Effector memory CD4-positive, alpha-beta T cell (primary cell): ENCODE results near the gene PPIF.

ENCODE experiments used
- DNase-seq, 3 donors: peaks; one replicate each; pipeline ENCODE4 v3.0.0-alpha.2; 2020
- H3K27ac ChIP-seq: 2 replicates; pipeline ENCODE4 v1.7.0; 2013; ENCODE audit warnings: mild to moderate bottlenecking, low read length, moderate library complexity; ENCODE audit not compliant: insufficient read depth, poor library complexity, severe bottlenecking
- H3K27me3 ChIP-seq: replicated peaks from 2 replicates; pipeline ENCODE4 v1.7.0; 2013; ENCODE audit warnings: mild to moderate bottlenecking, low read length; ENCODE audit not compliant: insufficient read depth, control insufficient read depth, poor library complexity, severe bottlenecking
- H3K36me3 ChIP-seq: 2 replicates; pipeline ENCODE4 v1.7.0; 2013; ENCODE audit warnings: mild to moderate bottlenecking, low read length, moderate library complexity; ENCODE audit not compliant: control insufficient read depth, insufficient read depth
- H3K4me1 ChIP-seq: 2 replicates; pipeline ENCODE4 v1.7.0; 2013; ENCODE audit warnings: low read length, mild to moderate bottlenecking; ENCODE audit not compliant: control insufficient read depth, insufficient read depth, poor library complexity, severe bottlenecking
- H3K4me3 ChIP-seq: 2 replicates; pipeline ENCODE4 v1.7.0; 2013; ENCODE audit warnings: low read length, low read depth, mild to moderate bottlenecking; ENCODE audit not compliant: insufficient read depth, poor library complexity, severe bottlenecking
- H3K9me3 ChIP-seq: 2 replicates; pipeline ENCODE4 v1.7.0; 2013; ENCODE audit warnings: mild to moderate bottlenecking, low read length, moderate library complexity; ENCODE audit not compliant: control insufficient read depth

Gene PPIF

GRCh38 chr10:79321951-79322350 lies 25.3 kb upstream of the PPIF start:
- Histone ChIP-seq H3K27ac (peak overlapping the region; percentile 73), H3K36me3 (no peaks in the 10 kb centered on the region), H3K4me3 (no peak overlapping the region), H3K4me1 (peaks cover 48% of the 10 kb centered on the region), H3K27me3 (no peaks in the 10 kb centered on the region), H3K9me3 (no peaks in the 10 kb centered on the region)
- DNase-seq = no peak

GRCh38 chr10:79322616-79323543 lies 24.4 kb upstream of the PPIF start:
- H3K4me3 ChIP-seq = peak overlapping the region; percentile 10

GRCh38 chr10:79323602-79324001 lies 23.7 kb upstream of the PPIF start:
- Histone ChIP-seq H3K27me3 (no peaks in the 10 kb centered on the region), H3K27ac (no peak overlapping the region), H3K4me3 (no peak overlapping the region), H3K36me3 (no peaks in the 10 kb centered on the region), H3K4me1 (peaks cover 32% of the 10 kb centered on the region), H3K9me3 (no peaks in the 10 kb centered on the region)
- no peak for DNase-seq

More at GRCh38 chr10:79322616-79323543, 24.4 kb upstream of the PPIF start:
- H3K4me1 ChIP-seq = peaks cover 39% of the 10 kb centered on the region
- no peaks in the 10 kb centered on the region for H3K36me3 ChIP-seq
- no peaks in the 10 kb centered on the region for H3K9me3 ChIP-seq
- peak overlapping the region; percentile 73 for H3K27ac ChIP-seq
- peak; percentile 63 to 79 (median 63) for DNase-seq
- H3K27me3 ChIP-seq = no peaks in the 10 kb centered on the region

GRCh38 chr10:79324032-79324695 lies 23.1 kb upstream of the PPIF start:
- Histone ChIP-seq H3K27me3 (no peaks in the 10 kb centered on the region), H3K4me1 (peaks cover 29% of the 10 kb centered on the region), H3K4me3 (no peak overlapping the region), H3K9me3 (no peaks in the 10 kb centered on the region), H3K36me3 (no peaks in the 10 kb centered on the region), H3K27ac (no peak overlapping the region)
- DNase-seq = no peak

GRCh38 chr10:79326361-79327089 lies 20.7 kb upstream of the PPIF start:
- DNase-seq = no peak
- H3K9me3 ChIP-seq = no peaks in the 10 kb centered on the region
- H3K27ac ChIP-seq = no peak overlapping the region
- H3K36me3 ChIP-seq = no peaks in the 10 kb centered on the region
- H3K27me3 ChIP-seq = no peaks in the 10 kb centered on the region
- no peak overlapping the region for H3K4me3 ChIP-seq
- H3K4me1 ChIP-seq = peaks cover 32% of the 10 kb centered on the region

- Histone ChIP-seq H3K36me3 (no peaks in the 10 kb centered on the region), H3K9me3 (no peaks in the 10 kb centered on the region), H3K4me3 (no peak overlapping the region), H3K4me1 (peaks cover 29% of the 10 kb centered on the region), H3K27ac (no peak overlapping the region), H3K27me3 (no peaks in the 10 kb centered on the region)
- DNase-seq = no peak
Measured at GRCh38 chr10:79327090-79327457, 20.2 kb upstream of the PPIF start.

GRCh38 chr10:79328147-79328701 lies 19.0 kb upstream of the PPIF start:
- no peaks in the 10 kb centered on the region for H3K9me3 ChIP-seq
- no peaks in the 10 kb centered on the region for H3K36me3 ChIP-seq
- H3K27ac ChIP-seq = no peak overlapping the region
- H3K4me1 ChIP-seq = peaks cover 18% of the 10 kb centered on the region
- no peak overlapping the region for H3K4me3 ChIP-seq
- no peak for DNase-seq
- H3K27me3 ChIP-seq = no peaks in the 10 kb centered on the region

GRCh38 chr10:79328737-79329504 lies 18.3 kb upstream of the PPIF start:
- H3K27ac ChIP-seq = no peak overlapping the region
- peaks cover 12% of the 10 kb centered on the region for H3K4me1 ChIP-seq
- H3K9me3 ChIP-seq = no peaks in the 10 kb centered on the region
- H3K27me3 ChIP-seq = no peaks in the 10 kb centered on the region
- no peak overlapping the region for H3K4me3 ChIP-seq
- DNase-seq = no peak
- no peaks in the 10 kb centered on the region for H3K36me3 ChIP-seq

GRCh38 chr10:79329529-79329928 lies 17.7 kb upstream of the PPIF start:
- H3K9me3 ChIP-seq = no peaks in the 10 kb centered on the region
- no peak for DNase-seq
- no peaks in the 10 kb centered on the region for H3K27me3 ChIP-seq
- H3K4me3 ChIP-seq = no peak overlapping the region
- no peaks in the 10 kb centered on the region for H3K36me3 ChIP-seq
- no peak overlapping the region for H3K27ac ChIP-seq
- H3K4me1 ChIP-seq = peaks cover 9% of the 10 kb centered on the region
